Lung (tissue), 12 donors: ENCODE results near the gene BDKRB2. TPM values are rescaled to one million over a fixed set of nuclear protein-coding genes. Genes with fewer than 3 reads are reported as not detected.

Experiments used
- ATAC-seq: fragments of 200-7000 bp; cut with Tn5 transposase; one replicate; pipeline ENCODE4 v1.9.1; 2020; ENCODE audit warnings: moderate number of reproducible peaks; ENCODE audit not compliant: insufficient read depth, low FRiP score
- DNase-seq, 3 donors: peaks; one replicate each; pipeline ENCODE4 v3.0.0-alpha.2; 2013 to 2017
- H3K27ac ChIP-seq, 2 donors: one replicate each; pipeline ENCODE4 v1.5.1; 2013; ENCODE audit warnings: mild to moderate bottlenecking in 2 of 2, moderate library complexity in 2 of 2, control low read depth in 1 of 2, inconsistent platforms in 1 of 2, low read depth in 1 of 2, low read length in 1 of 2
- H3K27me3 ChIP-seq, 3 donors: one replicate each; pipeline ENCODE4 v1.5.1; 2013; ENCODE audit warnings: low read length in 2 of 3; ENCODE audit not compliant: control insufficient read depth in 3 of 3, insufficient read depth in 3 of 3
- H3K36me3 ChIP-seq, 4 donors: one replicate each; pipeline ENCODE4 v1.5.1; 2013; ENCODE audit warnings: low read length in 4 of 4, mild to moderate bottlenecking in 1 of 4, moderate library complexity in 1 of 4; ENCODE audit not compliant: control insufficient read depth in 4 of 4, insufficient read depth in 4 of 4
- H3K4me1 ChIP-seq, 5 donors: one replicate each; pipeline ENCODE4 v1.5.1; 2013; ENCODE audit warnings: low read length in 5 of 5, mild to moderate bottlenecking in 2 of 5, moderate library complexity in 1 of 5; ENCODE audit not compliant: control insufficient read depth in 5 of 5, insufficient read depth in 5 of 5
- H3K4me3 ChIP-seq: one replicate; pipeline ENCODE4 v1.5.1; 2013; ENCODE audit warnings: mild to moderate bottlenecking, control low read depth, moderate library complexity
- H3K9ac ChIP-seq, 2 donors: one replicate each; pipeline ENCODE4 v1.5.1; 2013; ENCODE audit warnings: low read length in 2 of 2, control low read depth in 1 of 2; ENCODE audit not compliant: insufficient read depth in 1 of 2
- H3K9me3 ChIP-seq, 4 donors: one replicate each; pipeline ENCODE4 v1.5.1; 2013; ENCODE audit warnings: low read length in 3 of 4, mild to moderate bottlenecking in 1 of 4, moderate library complexity in 1 of 4; ENCODE audit not compliant: control insufficient read depth in 4 of 4, insufficient read depth in 3 of 4
- WGBS, 2 donors: extraction: QIAGEN DNeasy Blood & Tissue Kit; methylation state at CpG; one replicate each; pipeline ENCODE4 v1.1.7; 2013; 5-methylcytosine and 5-hydroxymethylcytosine counted together
- polyA plus RNA-seq, 2 donors: library from polyadenylated mRNA; stranded (reverse); fragments of 200-250 nt; gene quantifications; one replicate each; pipeline ENCODE4 v1.2.1, GENCODE V29; 2013
- total RNA-seq, 2 donors: library from RNA; depleted of rRNA in 1 of 2; stranded (reverse); fragments of >200 nt in 1 of 2; gene quantifications; one replicate each; pipeline ENCODE4 v1.2.1, GENCODE V29; 2014 to 2021
- TF ChIP-seq, protein P1 (sequence below): IDR thresholded peaks from 2 replicates; pipeline ENCODE4 v1.5.1; 2012; ENCODE audit warnings: mild to moderate bottlenecking; ENCODE audit errors: control extremely low read depth, extremely low read depth
- donor health status: control.
- donor health status: control.
- donor health status: Bipolar disorder and iron deficiency.
- donor health status: healthy.
- donor health status: DM: yes; HTN: yes; CAD: no.

The BDKRB2 gene
- total and polyA plus RNA-seq, 4 donors = 0.77 to 5.8 (median 2.4) TPM

GRCh38 chr14:96168581-96168980 is 36.1 kb upstream of the BDKRB2 start:
- H3K9me3 ChIP-seq = no peaks in the 10 kb centered on the region
- DNase-seq (no peak), ATAC-seq (no peak)
- H3K27ac ChIP-seq = no peak overlapping the region
- peaks cover 0 to 4% (median 0%) of the 10 kb centered on the region in 3 donors for H3K27me3 ChIP-seq
- no peak overlapping the region for H3K9ac ChIP-seq
- H3K4me3 ChIP-seq = no peak overlapping the region
- WGBS, 2 donors = 91 to 95% methylated on average over 4 of the region's 4 CpGs
- TF ChIP-seq, protein P1, sequence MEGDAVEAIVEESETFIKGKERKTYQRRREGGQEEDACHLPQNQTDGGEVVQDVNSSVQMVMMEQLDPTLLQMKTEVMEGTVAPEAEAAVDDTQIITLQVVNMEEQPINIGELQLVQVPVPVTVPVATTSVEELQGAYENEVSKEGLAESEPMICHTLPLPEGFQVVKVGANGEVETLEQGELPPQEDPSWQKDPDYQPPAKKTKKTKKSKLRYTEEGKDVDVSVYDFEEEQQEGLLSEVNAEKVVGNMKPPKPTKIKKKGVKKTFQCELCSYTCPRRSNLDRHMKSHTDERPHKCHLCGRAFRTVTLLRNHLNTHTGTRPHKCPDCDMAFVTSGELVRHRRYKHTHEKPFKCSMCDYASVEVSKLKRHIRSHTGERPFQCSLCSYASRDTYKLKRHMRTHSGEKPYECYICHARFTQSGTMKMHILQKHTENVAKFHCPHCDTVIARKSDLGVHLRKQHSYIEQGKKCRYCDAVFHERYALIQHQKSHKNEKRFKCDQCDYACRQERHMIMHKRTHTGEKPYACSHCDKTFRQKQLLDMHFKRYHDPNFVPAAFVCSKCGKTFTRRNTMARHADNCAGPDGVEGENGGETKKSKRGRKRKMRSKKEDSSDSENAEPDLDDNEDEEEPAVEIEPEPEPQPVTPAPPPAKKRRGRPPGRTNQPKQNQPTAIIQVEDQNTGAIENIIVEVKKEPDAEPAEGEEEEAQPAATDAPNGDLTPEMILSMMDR = no peak
- H3K36me3 ChIP-seq = no peaks in the 10 kb centered on the region
- H3K4me1 ChIP-seq = peaks cover 0 to 8% (median 0%) of the 10 kb centered on the region in 5 donors

- TF ChIP-seq, protein P1 = no peak
- Histone ChIP-seq H3K9ac (no peak overlapping the region), H3K27ac (no peak overlapping the region), H3K36me3 (no peaks in the 10 kb centered on the region), H3K27me3 (peaks cover 0 to 4% (median 0%) of the 10 kb centered on the region in 3 donors), H3K4me1 (peaks cover 0 to 6% (median under 1%) of the 10 kb centered on the region in 5 donors), H3K4me3 (no peak overlapping the region), H3K9me3 (no peaks in the 10 kb centered on the region)
- WGBS, 2 donors = 82 to 85% methylated on average over 14 of the region's 14 CpGs
- ATAC-seq (no peak), DNase-seq (no peak)
Measured at GRCh38 chr14:96170961-96171592, 33.6 kb upstream of the BDKRB2 start.

DNA sequence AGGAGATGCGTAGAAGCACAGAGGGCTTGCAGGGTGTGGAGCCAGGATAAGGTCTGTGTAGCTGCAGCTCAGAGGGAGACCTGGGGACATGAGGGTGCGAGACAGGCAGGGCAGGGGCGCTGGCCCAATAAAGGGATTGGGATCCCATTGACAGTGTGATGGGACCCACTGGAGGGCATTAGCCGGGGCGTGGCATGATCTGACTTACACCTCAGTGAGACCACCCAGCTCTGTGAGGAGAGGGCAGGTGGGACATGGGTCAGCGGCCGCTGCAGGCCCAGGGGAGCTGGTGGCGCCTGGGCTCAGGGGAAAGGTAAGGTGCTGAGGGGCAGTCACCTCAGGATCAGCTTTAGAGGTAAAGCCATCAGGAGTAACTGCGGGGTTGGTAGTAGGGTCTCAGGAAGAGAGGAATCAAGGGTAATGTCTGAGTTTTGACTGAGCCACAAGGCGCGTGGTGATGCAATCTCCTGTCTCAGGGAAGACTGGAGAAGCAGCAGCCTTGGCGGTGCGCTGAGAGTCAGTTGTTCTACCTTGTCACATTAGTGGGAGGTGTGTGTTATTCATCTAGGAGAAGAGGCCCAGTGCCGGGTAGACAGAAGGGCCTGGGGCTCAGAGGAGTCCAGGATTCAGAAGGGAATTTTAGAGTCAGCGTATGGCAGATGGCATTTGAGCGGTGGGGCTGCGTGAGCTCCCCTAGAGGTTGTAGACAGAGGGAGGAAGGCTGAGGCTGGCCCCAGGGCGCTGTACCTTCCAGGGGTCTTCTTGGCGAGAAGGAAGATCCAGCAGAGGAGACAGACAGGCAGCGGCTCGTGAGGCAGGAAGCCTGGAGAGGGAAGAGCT is 30.8 kb upstream of the BDKRB2 start:
- TF ChIP-seq, protein P1 = no peak
- Histone ChIP-seq H3K9me3 (no peaks in the 10 kb centered on the region), H3K9ac (no peak overlapping the region), H3K27ac (no peak overlapping the region), H3K4me3 (no peak overlapping the region), H3K27me3 (peaks cover 0 to 2% (median 0%) of the 10 kb centered on the region in 3 donors), H3K4me1 (peaks cover 0 to 25% (median 16%) of the 10 kb centered on the region in 5 donors), H3K36me3 (no peaks in the 10 kb centered on the region)
- ATAC-seq (no peak), DNase-seq (peak in 1 of 3 donors; percentile 2)
- 91 to 93% methylated on average over 21 of the region's 21 CpGs for WGBS, 2 donors
